IMR-90 (cell line): ENCODE measurements around the gene IGLON5. TPM values are rescaled to one million over a fixed set of nuclear protein-coding genes. Genes with fewer than 3 reads are reported as not detected.

Source experiments
- ATAC-seq: fragments of 200-7000 bp; cut with Tn5 transposase; 2 replicates; pipeline ENCODE4 v1.9.1; 2020; ENCODE audit warnings: low read depth, mild to moderate bottlenecking, moderate library complexity
- BruUV-seq: library from RNA; stranded (reverse); fragments of 400-500 nt; replicated peaks from 2 replicates; lab custom pipeline; 2021; lab: Mats Ljungman, UMichigan
- CTCF ChIA-PET: fragments of 300-600 bp; formaldehyde crosslinking; extraction: SDS; loops from one replicate; lab custom pipeline; 2021; ENCODE audit warnings: antibody characterized with exemption; lab: Yijun Ruan, JAX
- POLR2A ChIA-PET: fragments of 300-600 bp; sonication (Branson Sonifier 250); formaldehyde crosslinking; loops from one replicate; lab custom pipeline; 2022; ENCODE audit warnings: antibody characterized with exemption; ENCODE audit not compliant: unreplicated experiment; lab: Charles Lee
- DNase-seq: peaks from one replicate; pipeline ENCODE4 v3.0.0; 2013
- H2AFZ ChIP-seq: replicated peaks from 2 replicates; pipeline ENCODE3; 2013; ENCODE audit warnings: low read length, mild to moderate bottlenecking; ENCODE audit not compliant: poor library complexity
- H2AK5ac ChIP-seq: 2 replicates; pipeline ENCODE4 v1.6.1; 2013; ENCODE audit warnings: low read depth, low read length, inconsistent platforms
- H2AK9ac ChIP-seq: replicated peaks from 2 replicates; pipeline ENCODE3; 2013; ENCODE audit warnings: mild to moderate bottlenecking, low read depth, low read length, moderate library complexity; ENCODE audit not compliant: poor library complexity
- H2BK120ac ChIP-seq: 2 replicates; pipeline ENCODE4 v1.6.1; 2013; ENCODE audit warnings: low read depth, low read length, inconsistent platforms
- H2BK15ac ChIP-seq: 3 replicates; pipeline ENCODE4 v1.6.1; 2013; ENCODE audit warnings: low read depth, low read length, inconsistent platforms
- H2BK20ac ChIP-seq: 2 replicates; pipeline ENCODE4 v1.6.1; 2013; ENCODE audit warnings: low read depth, mild to moderate bottlenecking, inconsistent platforms, low read length, moderate library complexity
- H2BK5ac ChIP-seq: 2 replicates; pipeline ENCODE4 v1.6.1; 2013; ENCODE audit warnings: mild to moderate bottlenecking, low read depth, low read length, inconsistent platforms; ENCODE audit not compliant: poor library complexity, severe bottlenecking
- H3K14ac ChIP-seq: replicated peaks from 2 replicates; pipeline ENCODE4 v1.6.1; 2013; ENCODE audit warnings: low read depth, low read length, inconsistent platforms
- H3K18ac ChIP-seq: 2 replicates; pipeline ENCODE4 v1.6.1; 2013; ENCODE audit warnings: low read depth, low read length, control low read depth
- H3K23ac ChIP-seq: 2 replicates; pipeline ENCODE4 v1.6.1; 2013; ENCODE audit warnings: low read depth, low read length, inconsistent platforms
- H3K27ac ChIP-seq: 2 replicates; pipeline ENCODE4 v1.5.1; 2013; ENCODE audit warnings: mild to moderate bottlenecking, control low read depth, low read length; ENCODE audit not compliant: insufficient read depth
- H3K27me3 ChIP-seq: 2 replicates; pipeline ENCODE4 v1.6.1; 2013; ENCODE audit warnings: low read length; ENCODE audit not compliant: control insufficient read depth, insufficient read depth
- H3K36me3 ChIP-seq: 2 replicates; pipeline ENCODE4 v1.6.1; 2013; ENCODE audit warnings: low read length, mixed read lengths; ENCODE audit not compliant: control insufficient read depth, insufficient read depth
- H3K4ac ChIP-seq: 2 replicates; pipeline ENCODE4 v1.6.1; 2013; ENCODE audit warnings: low read depth, low read length, inconsistent platforms
- H3K4me1 ChIP-seq: 2 replicates; pipeline ENCODE4 v1.6.1; 2013; ENCODE audit warnings: low read length, mixed read lengths; ENCODE audit not compliant: control insufficient read depth, insufficient read depth
- H3K4me2 ChIP-seq: 2 replicates; pipeline ENCODE4 v1.6.1; 2013; ENCODE audit warnings: low read depth, mild to moderate bottlenecking, control low read depth, low read length, moderate library complexity
- H3K4me3 ChIP-seq: 2 replicates; pipeline ENCODE4 v1.5.1; 2013; ENCODE audit warnings: low read depth, mild to moderate bottlenecking, control low read depth, low read length, moderate library complexity; ENCODE audit not compliant: insufficient read depth
- H3K56ac ChIP-seq: 2 replicates; pipeline ENCODE4 v1.6.1; 2013; ENCODE audit warnings: low read length, inconsistent platforms; ENCODE audit not compliant: insufficient read depth; ENCODE audit errors: extremely low read depth
- H3K79me1 ChIP-seq, 2 experiments: 2 replicates each; pipeline ENCODE4 v1.6.1; 2013; ENCODE audit warnings: low read length in 2 of 2, inconsistent platforms in 1 of 2, low read depth in 1 of 2
- H3K9ac ChIP-seq: 2 replicates; pipeline ENCODE4 v1.6.1; 2013; ENCODE audit warnings: low read depth, low read length, control low read depth
- H3K9me1 ChIP-seq: 2 replicates; pipeline ENCODE4 v1.6.1; 2013; ENCODE audit warnings: low read length, inconsistent platforms; ENCODE audit not compliant: insufficient read depth
- H3K9me3 ChIP-seq: 2 replicates; pipeline ENCODE4 v1.6.1; 2013; ENCODE audit warnings: low read length; ENCODE audit not compliant: control insufficient read depth, insufficient read depth
- H4K20me1 ChIP-seq: 2 replicates; pipeline ENCODE4 v1.6.1; 2013; ENCODE audit warnings: low read length, inconsistent platforms; ENCODE audit not compliant: insufficient read depth
- H4K5ac ChIP-seq: 2 replicates; pipeline ENCODE4 v1.6.1; 2013; ENCODE audit warnings: mild to moderate bottlenecking, low read depth, low read length, control low read depth
- H4K8ac ChIP-seq, 2 experiments: 2 replicates each; pipeline ENCODE4 v1.6.1; 2013; ENCODE audit warnings: low read depth in 2 of 2, low read length in 2 of 2, control low read depth in 1 of 2, inconsistent platforms in 1 of 2
- H4K91ac ChIP-seq: 2 replicates; pipeline ENCODE4 v1.6.1; 2013; ENCODE audit warnings: low read depth, low read length, inconsistent platforms; ENCODE audit not compliant: insufficient read depth
- CEBPB ChIP-seq: IDR thresholded peaks from 2 replicates; pipeline ENCODE4 v1.6.1; 2012; ENCODE audit warnings: low read depth, low read length, improper control_type of control experiment
- CTCF ChIP-seq: conservative IDR thresholded peaks from 2 replicates; pipeline ENCODE4 v1.5.1; 2012; ENCODE audit warnings: mild to moderate bottlenecking, low read depth, low read length, improper control_type of control experiment
- ELK1 ChIP-seq: fragments of 150-350 bp; IDR thresholded peaks from 2 replicates; pipeline ENCODE4 v1.6.1; 2016; ENCODE audit warnings: low read depth, mild to moderate bottlenecking, low read length, moderate library complexity, borderline replicate concordance
- FOS ChIP-seq: fragments of 150-350 bp; IDR thresholded peaks from 2 replicates; pipeline ENCODE4 v1.6.1; 2016; ENCODE audit warnings: low read depth, low read length
- MAFK ChIP-seq: IDR thresholded peaks from 2 replicates; pipeline ENCODE4 v1.6.1; 2012; ENCODE audit warnings: low read depth, low read length, improper control_type of control experiment
- MAZ ChIP-seq: IDR thresholded peaks from 2 replicates; pipeline ENCODE4 v1.6.1; 2012; ENCODE audit warnings: low read depth, mild to moderate bottlenecking, low read length, improper control_type of control experiment, moderate library complexity, borderline replicate concordance
- NFE2L2 ChIP-seq: fragments of 150-350 bp; IDR thresholded peaks from 2 replicates; pipeline ENCODE4 v1.6.1; 2016; ENCODE audit warnings: low read depth, mild to moderate bottlenecking, low read length
- POLR2A ChIP-seq: IDR thresholded peaks from 2 replicates; pipeline ENCODE4 v1.6.1; 2012; ENCODE audit warnings: mild to moderate bottlenecking, low read depth, low read length
- RFX5 ChIP-seq: IDR thresholded peaks from 2 replicates; pipeline ENCODE4 v1.8.0; 2012; ENCODE audit warnings: low read depth, mild to moderate bottlenecking, low read length, moderate library complexity
- SMC3 ChIP-seq: fragments of 150-350 bp; IDR thresholded peaks from 2 replicates; pipeline ENCODE4 v1.6.1; 2016; ENCODE audit warnings: low read depth, mild to moderate bottlenecking, antibody characterized with exemption, low read length, moderate library complexity
- WGBS, 2 experiments: methylation state at CpG; one replicate each; pipeline versions ENCODE4 v1.1.5 to v1.1.7; 2013; ENCODE audit warnings: missing lambda C conversion rate in 2 of 2; ENCODE audit not compliant: insufficient read length in 1 of 2; ENCODE audit errors: extremely low coverage in 2 of 2; 5-methylcytosine and 5-hydroxymethylcytosine counted together
- dilution Hi-C: fragments of 300-500 bp; cut with HindIII; formaldehyde crosslinking; loops from one replicate; pipeline ENCODE4 v1.14.3; 2018; ENCODE audit warnings: low sequenced_read_pairs; ENCODE audit not compliant: unreplicated experiment
- in situ Hi-C: fragments of 300-500 bp; cut with MboI; formaldehyde crosslinking; loops from 3 replicates; pipeline ENCODE4 v1.14.3; 2019; ENCODE audit warnings: low sequenced_read_pairs, inconsistent platforms, mixed read lengths
- intact Hi-C: fragments of 100-400 bp; cut with micrococcal nuclease; formaldehyde crosslinking; loops from 2 replicates; pipeline ENCODE4 v1.10.0; 2022
- polyA plus RNA-seq, 3 experiments: library from polyadenylated mRNA; depleted of rRNA; stranded (reverse); fragments of >200 nt; gene quantifications; 2 replicates each; pipeline ENCODE4 v1.2.3, GENCODE V29; 2012; ENCODE audit warnings: low replicate concordance in 1 of 3
- total RNA-seq: library from RNA; depleted of rRNA; stranded (reverse); fragments of >200 nt; gene quantifications from 2 replicates; pipeline ENCODE4 v1.2.3, GENCODE V29; 2012

The IGLON5 gene
- total and polyA plus RNA-seq, 2 of the 4 experiments (the other 2 are of a cell fraction), result not detected

GRCh38 chr19:51271067-51271466, 40.4 kb upstream of the IGLON5 start:
- no peak overlapping the region for H3K56ac ChIP-seq

More at GRCh38 chr19:51271067-51271466, 40.4 kb upstream of the IGLON5 start:
- ATAC-seq (no peak), DNase-seq (no peak)
- Histone ChIP-seq H3K27ac (no peak overlapping the region), H3K27me3 (no peaks in the 10 kb centered on the region), H2AK5ac (no peak overlapping the region), H4K91ac (no peak overlapping the region), H3K14ac (no peak overlapping the region), H3K4ac (no peak overlapping the region), H3K23ac (no peak overlapping the region), H3K79me1 (no peaks in the 10 kb centered on the region), H2BK120ac (no peak overlapping the region), H4K8ac (no peak overlapping the region), H4K5ac (no peak overlapping the region), H3K4me1 (no peaks in the 10 kb centered on the region), H4K20me1 (no peaks in the 10 kb centered on the region), H3K9me1 (no peaks in the 10 kb centered on the region), H2BK15ac (no peak overlapping the region), H2AK9ac (no peak overlapping the region), H3K4me2 (no peak overlapping the region), H3K4me3 (no peak overlapping the region), H3K9ac (no peak overlapping the region), H2BK5ac (no peak overlapping the region), H3K36me3 (no peaks in the 10 kb centered on the region), H2BK20ac (no peak overlapping the region), H2AFZ (no peak overlapping the region), H3K9me3 (peaks cover 4% of the 10 kb centered on the region; the same call in 1 of the 2 replicates), H3K18ac (no peak overlapping the region)
- ChIA-PET POLR2A (no interaction called here), CTCF (interaction anchor here (0.9 to 1.4 kb wide), 2 partner anchors 12 to 13 kb away, joined by 3 read pairs; no protein-coding TSS in a partner anchor)
- no TSS peak for BruUV-seq
- in situ Hi-C loops (no loop called here), dilution Hi-C loops (no loop called here), intact Hi-C loops (no loop called here)
- TF ChIP-seq MAFK (no peak), MAZ (no peak), POLR2A (no peak), NFE2L2 (no peak), RFX5 (no peak), CTCF (no peak), CEBPB (no peak), ELK1 (no peak), FOS (no peak), SMC3 (no peak)
- WGBS, 2 experiments, result 49% methylated on average over 11 of the region's 26 CpGs; no CpG with 5 or more reads in 1 of the 2 experiments
